A549 treated with DMSO at 1 μM for 4 hours (cell line): ENCODE results near the gene ANKRD55. TPM values are rescaled to one million over a fixed set of nuclear protein-coding genes. Genes with fewer than 3 reads are reported as not detected.

ENCODE experiments used
- total RNA-seq: library from RNA; stranded (reverse); fragments of 200-300 nt; extraction: Qiagen RNA extraction; gene quantifications from 5 replicates; pipeline ENCODE4 v1.2.3, GENCODE V29; 2022; ENCODE audit warnings: low read depth

ANKRD55 gene
- 0.05 TPM in 1 of 5 replicates, not detected in the others for total RNA-seq

GRCh38 chr5:56233230-56233629, at the start of gene ANKRD55:
TSS of gene ANKRD55 (minus strand) at chr5:56233330. CDS start at chr5:56232913, 417 bp downstream.

Other genes starting within 250 kb of the ANKRD55 start
- gene IL6ST, start 238.4 kb downstream of the ANKRD55 start, total RNA-seq: 36.9 to 61.3 TPM (median 54.9 TPM) in 5 replicates